Activated CD4-positive, alpha-beta T cell treated with anti-CD3 and anti-CD28 coated beads, Interleukin-2, Interleukin-6, amounts not matched to agents 100 ng/mL and 50 ng/mL, durations not matched to agents 16 hours and 8 hours (primary cell): ENCODE measurements around the gene HLA-DPA1.
"Not testable (repeated sequence)": the region's sequence is repeated elsewhere in the genome, so short reads cannot be mapped to it uniquely, and the experiment has no call there.

Experiments
- DNase-seq: peaks from one replicate; pipeline ENCODE4 v3.0.0-alpha.2; 2020

HLA-DPA1 gene

GRCh38 chr6:33073431-33073871 lies at the start of gene HLA-DPA1:
Gene HLA-DPA1 (minus strand): TSS chr6:33073649.
- DNase-seq, result peak; percentile 88

- no peak for DNase-seq
Measured at GRCh38 chr6:33123181-33123580, 49.7 kb upstream of the HLA-DPA1 start.

GRCh38 chr6:33120001-33120400 lies 46.6 kb upstream of the HLA-DPA1 start:
- no peak for DNase-seq

- DNase-seq, result peak; percentile 72
Measured at GRCh38 chr6:33118525-33119123, 45.2 kb upstream of the HLA-DPA1 start.

GRCh38 chr6:33117811-33118277 lies 44.4 kb upstream of the HLA-DPA1 start:
- no peak for DNase-seq

- DNase-seq, result no peak
Measured at GRCh38 chr6:33116841-33117711, 43.6 kb upstream of the HLA-DPA1 start.

GRCh38 chr6:33116417-33116816 lies 43.0 kb upstream of the HLA-DPA1 start:
- DNase-seq, result no peak

GRCh38 chr6:33114406-33114805 lies 41.0 kb upstream of the HLA-DPA1 start:
- no peak for DNase-seq

- DNase-seq, result no peak
Measured at GRCh38 chr6:33113755-33114154, 40.3 kb upstream of the HLA-DPA1 start.

- DNase-seq, result peak; percentile 60
Measured at GRCh38 chr6:33112148-33112547, 38.7 kb upstream of the HLA-DPA1 start.

GRCh38 chr6:33108307-33108706 lies 34.9 kb upstream of the HLA-DPA1 start:
- DNase-seq, result no peak

GRCh38 chr6:33107641-33108040 lies 34.2 kb upstream of the HLA-DPA1 start:
- DNase-seq, result no peak

- DNase-seq, result no peak
Measured at GRCh38 chr6:33105916-33106871, 32.7 kb upstream of the HLA-DPA1 start.

- DNase-seq, result no peak
Measured at GRCh38 chr6:33105386-33105785, 31.9 kb upstream of the HLA-DPA1 start.

- no peak for DNase-seq
Measured at GRCh38 chr6:33104887-33105286, 31.4 kb upstream of the HLA-DPA1 start.

- no peak for DNase-seq
Measured at GRCh38 chr6:33103776-33104175, 30.3 kb upstream of the HLA-DPA1 start.

GRCh38 chr6:33101121-33101737 lies 27.8 kb upstream of the HLA-DPA1 start:
- not testable (repeated sequence) for DNase-seq

- no peak for DNase-seq
Measured at GRCh38 chr6:33095681-33096080, 22.2 kb upstream of the HLA-DPA1 start.

- DNase-seq, result no peak
Measured at GRCh38 chr6:33093855-33094254, 20.4 kb upstream of the HLA-DPA1 start.

- no peak for DNase-seq
Measured at GRCh38 chr6:33092385-33092784, 18.9 kb upstream of the HLA-DPA1 start.

GRCh38 chr6:33091957-33092356 lies 18.5 kb upstream of the HLA-DPA1 start:
- peak; percentile 64 for DNase-seq

- DNase-seq, result no peak
Measured at GRCh38 chr6:33088931-33089620, 15.6 kb upstream of the HLA-DPA1 start.
